Measurements from ENCODE around the gene FBXO10. TPM values are rescaled to one million over a fixed set of nuclear protein-coding genes. Genes with fewer than 3 reads are reported as not detected.

FBXO10 gene
- total RNA-seq, 4 donors from 2014 or later = 4.5 to 5.7 (median 5.6) TPM

GRCh38 chr9:37522971-37523370, 53.2 kb downstream of the FBXO10 start:
- TF ChIP-seq CTCF (IDR thresholded peaks at IDR 0.05; ENCODE audit: low read depth) = no peak

- TF ChIP-seq CTCF (IDR thresholded peaks at IDR 0.05; ENCODE audit: low read depth) = no peak
Measured at GRCh38 chr9:37521111-37521510, 55.1 kb downstream of the FBXO10 start.

- TF ChIP-seq CTCF (IDR thresholded peaks at IDR 0.05; ENCODE audit: low read depth) = no peak
Measured at GRCh38 chr9:37520641-37521040, 55.5 kb downstream of the FBXO10 start.

GRCh38 chr9:37517923-37518322, 58.3 kb downstream of the FBXO10 start:
- no peak for TF ChIP-seq CTCF (IDR thresholded peaks at IDR 0.05; ENCODE audit: low read depth)

GRCh38 chr9:37515620-37516258, 60.4 kb downstream of the FBXO10 start:
- no peak for TF ChIP-seq CTCF (IDR thresholded peaks at IDR 0.05; ENCODE audit: low read depth)

GRCh38 chr9:37514999-37515398, 61.2 kb downstream of the FBXO10 start:
- TF ChIP-seq CTCF (IDR thresholded peaks at IDR 0.05; ENCODE audit: low read depth) = no peak

GRCh38 chr9:37512437-37512836, 63.7 kb downstream of the FBXO10 start:
- no peak for TF ChIP-seq CTCF (IDR thresholded peaks at IDR 0.05; ENCODE audit: low read depth)

All from subcutaneous adipose tissue (tissue), 4 donors.